Fibroblast of gingiva (primary cell): ENCODE measurements around the gene ADCY3.
"Not testable (repeated sequence)": the region's sequence is repeated elsewhere in the genome, so short reads cannot be mapped to it uniquely, and the experiment has no call there.

Source experiments
- DNase-seq: peaks from one replicate; pipeline ENCODE4 v3.0.0-alpha.2; 2011; ENCODE audit warnings: low read depth

ADCY3 gene

DNA sequence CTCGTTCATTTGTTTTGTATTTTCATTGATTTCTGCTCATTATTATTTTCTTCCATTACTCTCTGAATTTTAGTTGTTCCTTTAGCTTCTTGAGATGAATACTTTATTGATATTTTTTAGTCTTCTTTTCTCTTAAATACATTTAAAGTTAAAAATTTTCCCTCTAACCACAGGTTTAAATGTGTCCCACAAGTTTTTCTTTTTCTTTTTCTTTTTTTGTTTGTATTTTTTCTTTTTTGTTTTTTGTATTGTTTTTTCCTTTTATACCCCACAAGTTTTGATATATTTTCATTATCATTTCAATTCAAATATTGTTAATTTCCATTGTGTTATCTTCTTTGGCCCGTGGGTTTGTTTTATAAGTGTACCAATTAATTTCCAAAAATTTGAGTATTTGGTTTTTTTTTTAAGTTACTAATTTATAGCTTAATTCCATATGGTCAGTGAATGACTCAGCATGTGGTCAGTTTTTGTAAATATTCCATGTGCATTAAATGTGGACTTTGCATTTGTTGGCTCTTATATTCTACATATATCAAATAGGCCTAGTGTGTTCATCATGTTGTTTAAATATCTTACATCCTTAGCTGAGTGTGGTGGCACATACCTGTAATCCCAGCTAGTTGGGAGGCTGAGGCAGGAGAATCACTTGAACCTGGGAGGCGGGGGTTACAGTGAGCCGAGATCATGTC is 110.6 kb downstream of the ADCY3 start:
- no peak for DNase-seq

DNA sequence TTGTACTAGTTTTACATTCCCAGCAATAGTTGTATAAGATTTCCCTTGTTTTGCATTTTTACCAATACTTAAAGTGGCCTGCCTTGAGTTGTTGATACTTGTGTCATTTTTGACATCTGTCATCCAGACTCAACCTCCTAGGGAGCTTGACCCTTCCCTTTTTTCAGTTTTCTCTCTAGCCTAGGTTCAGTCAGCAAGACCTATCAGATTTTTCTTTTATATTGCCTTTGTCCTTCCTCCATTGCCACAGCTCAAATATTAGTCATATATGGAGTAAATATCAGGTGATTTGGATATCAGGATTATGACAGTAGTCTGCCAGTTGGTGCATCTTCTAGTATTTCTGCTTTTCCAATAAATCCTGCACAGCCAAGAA is 113.4 kb downstream of the ADCY3 start:
- DNase-seq, result no peak

DNA sequence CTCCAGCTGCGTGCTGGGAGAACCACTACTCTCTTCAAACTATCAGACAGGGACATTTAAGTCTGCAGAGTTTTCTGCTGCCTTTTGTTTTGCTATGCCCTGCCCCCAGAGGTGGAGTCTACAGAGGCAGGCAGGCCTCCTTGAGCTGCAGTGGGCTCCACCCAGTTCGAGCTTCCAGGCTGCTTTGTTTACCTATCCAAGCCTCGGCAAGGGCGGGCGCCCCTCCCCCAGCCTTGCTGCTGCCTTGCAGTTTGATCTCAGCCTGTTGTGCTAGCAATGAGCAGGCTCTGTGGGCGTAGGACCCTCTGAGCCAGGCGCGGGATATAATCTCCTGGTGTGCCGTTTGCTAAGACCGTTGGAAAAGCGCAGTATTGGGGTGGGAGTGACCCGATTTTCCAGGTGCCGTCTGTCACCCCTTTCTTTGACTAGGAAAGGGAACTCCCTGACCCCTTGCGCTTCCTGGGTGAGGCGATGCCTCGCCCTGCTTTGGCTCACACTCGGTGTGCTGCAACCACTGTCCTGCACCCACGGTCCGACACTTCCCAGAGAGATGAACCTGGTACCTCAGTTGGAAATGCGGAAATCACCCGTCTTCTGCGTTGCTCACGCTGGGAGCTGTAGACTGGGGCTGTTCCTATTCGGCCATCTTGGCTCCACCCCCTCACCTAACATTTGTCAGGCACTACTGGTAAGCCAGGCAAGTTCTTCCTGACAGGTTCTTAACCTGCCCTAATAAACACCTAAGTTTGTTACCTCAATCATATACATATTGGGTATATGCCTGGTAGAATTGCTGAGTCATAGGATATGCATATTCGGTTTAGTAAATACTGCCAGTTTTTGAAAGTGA is 114.0 kb downstream of the ADCY3 start:
- not testable (repeated sequence) for DNase-seq

DNA sequence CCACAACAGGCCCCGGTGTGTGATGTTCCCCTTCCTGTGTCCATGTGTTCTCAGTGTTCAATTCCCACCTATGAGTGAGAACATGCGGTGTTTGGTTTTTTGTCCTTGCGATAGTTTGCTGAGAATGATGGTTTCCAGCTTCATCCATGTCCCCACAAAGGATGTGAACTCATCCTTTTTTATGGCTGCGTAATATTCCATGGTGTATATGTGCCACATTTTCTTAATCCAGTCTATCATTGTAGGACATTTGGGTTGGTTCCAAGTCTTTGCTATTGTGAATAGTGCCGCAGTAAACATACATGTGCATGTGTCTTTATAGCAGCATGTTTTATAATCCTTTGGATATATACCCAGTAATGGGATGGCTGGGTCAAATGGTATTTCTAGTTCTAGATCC is 119.5 kb downstream of the ADCY3 start:
- DNase-seq, result not testable (repeated sequence)

DNA sequence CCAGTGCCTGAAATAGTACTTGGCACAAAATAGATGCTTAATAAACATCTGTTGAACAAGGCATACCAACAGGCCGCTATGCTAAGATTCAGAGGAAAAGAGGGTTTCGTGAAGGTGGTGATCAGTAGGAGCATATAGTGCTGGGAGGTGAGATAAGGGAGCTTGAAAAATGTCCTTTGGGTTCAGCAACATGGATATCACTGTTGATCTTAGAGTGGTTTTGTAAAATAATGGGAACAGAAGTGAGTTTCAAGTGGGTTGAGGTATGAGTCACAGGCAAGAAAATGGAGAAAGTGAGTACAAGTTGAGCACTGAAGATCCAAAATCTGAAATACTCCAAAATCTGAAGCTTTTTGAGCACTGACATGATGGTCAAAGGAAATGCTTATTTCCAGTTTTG is 122.4 kb downstream of the ADCY3 start:
- no peak for DNase-seq

DNA sequence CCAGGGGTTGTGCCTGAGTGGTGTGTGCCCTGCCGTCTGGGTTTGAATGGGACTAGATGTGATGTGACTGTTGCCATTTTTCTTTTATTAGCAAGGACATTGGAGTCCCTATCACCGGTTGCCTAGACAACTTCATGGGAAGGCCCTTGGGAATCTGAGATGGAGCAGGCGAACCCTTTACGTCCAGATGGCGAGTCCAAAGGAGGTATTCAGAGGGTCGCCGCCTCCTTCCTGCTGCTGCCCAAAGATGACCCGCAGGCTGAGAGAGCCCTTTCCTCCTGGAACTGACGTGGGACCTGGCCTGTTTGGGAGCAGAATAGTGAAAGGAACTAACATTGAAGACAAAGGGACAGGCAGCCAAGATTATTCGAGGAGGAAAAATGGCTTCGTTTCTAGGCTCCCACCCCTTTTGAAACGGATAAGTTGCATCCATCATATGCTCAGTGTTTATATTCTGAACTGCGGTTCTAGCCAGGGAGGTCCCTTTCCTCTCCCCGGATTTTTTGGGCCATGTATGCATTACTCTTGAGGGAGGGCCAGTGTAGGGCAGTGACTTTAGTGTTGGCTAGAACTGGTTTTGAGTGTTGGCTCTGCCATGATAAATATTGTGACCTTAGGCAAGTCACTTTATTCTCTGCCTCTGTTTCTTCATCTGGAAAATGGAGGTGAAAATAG is 126.1 kb downstream of the ADCY3 start:
- DNase-seq, result peak; percentile 40

DNA sequence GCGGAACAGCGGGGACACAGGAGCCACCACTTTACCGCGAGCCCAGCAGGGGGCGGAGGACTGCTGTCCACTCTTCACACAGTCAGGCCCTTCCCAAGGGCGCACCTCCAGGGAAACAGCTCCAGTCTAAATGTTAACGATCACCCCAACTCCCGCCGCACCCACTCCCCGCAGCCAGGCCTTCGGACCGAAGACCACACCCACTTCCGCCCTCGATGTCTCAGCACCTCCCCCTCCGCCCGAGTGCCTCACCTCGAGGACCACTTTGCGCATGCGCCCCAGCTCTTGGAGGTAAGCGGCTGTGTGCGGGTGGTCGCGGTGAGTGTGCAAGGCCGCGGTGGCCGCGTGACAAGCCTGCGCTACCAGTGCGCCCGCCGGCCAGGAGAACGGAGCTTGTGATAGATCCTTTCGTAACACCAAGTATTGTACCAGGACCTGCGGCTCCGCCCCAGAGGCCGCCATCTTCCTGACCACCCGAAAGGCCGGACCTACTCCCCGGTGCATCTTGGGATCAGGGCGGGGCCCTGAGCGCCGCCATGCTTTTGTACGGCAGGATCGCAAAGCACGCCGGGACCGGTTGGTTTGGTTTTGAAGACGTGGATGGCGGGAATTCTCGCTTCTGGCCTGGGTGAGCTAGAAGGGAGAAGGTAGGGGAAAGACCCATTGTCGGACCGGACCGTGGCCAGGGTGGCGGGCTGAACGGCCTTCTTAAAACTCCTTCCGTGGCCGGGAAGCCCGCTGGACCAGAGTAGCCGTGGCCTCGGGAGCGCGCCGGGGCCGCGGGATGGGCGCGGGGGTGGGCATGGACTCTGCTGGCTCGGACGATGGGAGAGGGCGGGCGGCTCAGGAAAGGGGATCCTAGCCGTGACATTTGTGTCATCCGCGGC is 126.9 kb downstream of the ADCY3 start, which contains the start of the genes CENPO and PTRHD1:
CENPO (plus strand) TSS at position 552 of the 887 bp plus-strand sequence. CDS start 495 bp downstream, outside the sequence.
PTRHD1 (minus strand) TSS at position 518 of the 887 bp plus-strand sequence; CDS start at position 504, 14 bp downstream.
- DNase-seq, result peak; percentile 96

- no peak for DNase-seq
These were observed 127.5 kb downstream of the ADCY3 start for GRCh38 chr2:24792542-24792873.

GRCh38 chr2:24791452-24791851 is 128.6 kb downstream of the ADCY3 start:
- no peak for DNase-seq

GRCh38 chr2:24788816-24789215 is 131.2 kb downstream of the ADCY3 start:
- DNase-seq, result no peak

- DNase-seq, result no peak
These were observed 132.5 kb downstream of the ADCY3 start for GRCh38 chr2:24787532-24787931.

- DNase-seq, result no peak
These were observed 134.2 kb downstream of the ADCY3 start for GRCh38 chr2:24785671-24786321.

- DNase-seq, result no peak
These were observed 136.4 kb downstream of the ADCY3 start for GRCh38 chr2:24783641-24784040.

DNA sequence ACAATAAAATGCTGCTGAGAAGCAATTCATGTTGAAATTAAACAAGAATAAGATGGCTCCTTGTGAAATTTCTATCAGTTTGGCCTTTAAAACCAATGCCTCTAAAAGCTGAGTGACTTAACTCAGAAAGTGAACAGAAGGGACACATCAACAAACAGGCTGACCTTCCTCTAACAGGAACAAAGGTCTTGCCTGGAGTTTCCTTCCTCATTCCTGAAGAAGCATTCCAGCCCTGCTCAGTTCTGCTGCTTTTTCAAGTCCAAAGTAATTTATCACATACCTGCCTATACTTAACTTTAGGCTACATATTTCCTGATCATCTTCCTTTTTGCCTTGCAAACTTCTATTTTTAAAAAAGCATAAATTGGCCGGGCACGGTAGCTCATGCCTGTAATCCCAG is 140.9 kb downstream of the ADCY3 start:
- no peak for DNase-seq

DNA sequence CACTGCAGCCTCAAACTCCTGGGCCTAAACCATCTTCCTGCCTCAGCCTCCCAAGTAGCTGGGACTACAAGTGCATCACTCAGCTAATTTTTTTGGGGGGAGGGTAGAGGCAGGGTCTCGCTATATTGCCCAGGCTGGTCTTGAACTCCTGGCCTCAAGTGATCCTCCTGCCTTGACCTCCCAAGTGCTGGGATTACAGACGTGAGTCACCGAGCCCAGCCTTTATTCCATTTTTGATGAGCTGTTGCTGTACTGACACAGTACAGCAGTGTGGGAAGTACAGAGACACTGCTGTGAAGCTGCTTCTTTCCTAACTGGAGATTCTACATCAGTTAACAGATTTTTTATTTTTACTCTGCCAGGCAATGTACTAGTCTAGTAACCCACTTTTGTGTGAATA is 145.7 kb downstream of the ADCY3 start:
- no peak for DNase-seq

GRCh38 chr2:24771764-24772586 is 148.1 kb downstream of the ADCY3 start:
- DNase-seq, result no peak

GRCh38 chr2:24771061-24771460 is 149.0 kb downstream of the ADCY3 start:
- DNase-seq, result no peak
